Measurements from ENCODE around the gene PPP2R2B.

DNA sequence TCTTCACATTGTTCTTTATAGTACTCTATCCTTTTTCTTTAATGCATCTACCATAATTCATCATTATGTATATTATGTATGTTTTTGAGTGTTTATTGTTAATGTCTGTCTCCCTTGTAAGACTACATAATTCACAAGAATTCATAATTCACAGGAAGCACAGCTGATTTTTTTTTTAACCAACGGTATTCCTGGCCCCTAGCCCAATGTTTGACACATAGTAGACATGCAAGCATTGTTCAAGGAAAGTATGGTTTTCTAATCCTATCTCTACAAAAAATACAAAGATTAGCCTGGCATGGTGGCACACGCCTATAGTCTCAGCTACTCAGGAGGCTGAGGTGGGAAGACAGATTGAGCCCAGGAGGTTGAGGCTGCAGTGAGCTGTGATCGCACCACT, 160.6 kb downstream of the PPP2R2B start:
- TF ChIP-seq, protein P1, sequence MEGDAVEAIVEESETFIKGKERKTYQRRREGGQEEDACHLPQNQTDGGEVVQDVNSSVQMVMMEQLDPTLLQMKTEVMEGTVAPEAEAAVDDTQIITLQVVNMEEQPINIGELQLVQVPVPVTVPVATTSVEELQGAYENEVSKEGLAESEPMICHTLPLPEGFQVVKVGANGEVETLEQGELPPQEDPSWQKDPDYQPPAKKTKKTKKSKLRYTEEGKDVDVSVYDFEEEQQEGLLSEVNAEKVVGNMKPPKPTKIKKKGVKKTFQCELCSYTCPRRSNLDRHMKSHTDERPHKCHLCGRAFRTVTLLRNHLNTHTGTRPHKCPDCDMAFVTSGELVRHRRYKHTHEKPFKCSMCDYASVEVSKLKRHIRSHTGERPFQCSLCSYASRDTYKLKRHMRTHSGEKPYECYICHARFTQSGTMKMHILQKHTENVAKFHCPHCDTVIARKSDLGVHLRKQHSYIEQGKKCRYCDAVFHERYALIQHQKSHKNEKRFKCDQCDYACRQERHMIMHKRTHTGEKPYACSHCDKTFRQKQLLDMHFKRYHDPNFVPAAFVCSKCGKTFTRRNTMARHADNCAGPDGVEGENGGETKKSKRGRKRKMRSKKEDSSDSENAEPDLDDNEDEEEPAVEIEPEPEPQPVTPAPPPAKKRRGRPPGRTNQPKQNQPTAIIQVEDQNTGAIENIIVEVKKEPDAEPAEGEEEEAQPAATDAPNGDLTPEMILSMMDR (IDR thresholded peaks at IDR 0.05): no peak
- TF ChIP-seq POLR2A (IDR thresholded peaks at IDR 0.05): no peak

Measured in testis (tissue), 2 donors.